GM12891 (cell line): Measurements from ENCODE around the gene L2HGDH.

Source experiments
- POLR2A ChIP-seq: IDR thresholded peaks from 2 replicates; pipeline ENCODE4 v1.6.1; 2011; ENCODE audit warnings: low read depth, low read length, control low read depth
- POLR2AphosphoS5 ChIP-seq: IDR thresholded peaks from 2 replicates; pipeline ENCODE4 v1.6.1; 2011; ENCODE audit warnings: low read depth, low read length, control low read depth

- TF ChIP-seq POLR2AphosphoS5 (no peak), POLR2A (no peak)
Measured at GRCh38 chr14:50249136-50249775, 62.8 kb downstream of the L2HGDH start.
